Kidney capillary endothelial cell (primary cell): Measurements from ENCODE around the gene CCDC57.

Experiments used
- DNase-seq: peaks from one replicate; pipeline ENCODE4 v3.0.0-alpha.2; 2018; ENCODE audit warnings: low spot score

Gene CCDC57

GRCh38 chr17:82080789-82081464 lies 131.7 kb downstream of the CCDC57 start:
- DNase-seq, result no peak

GRCh38 chr17:82080048-82080788 lies 132.4 kb downstream of the CCDC57 start:
- DNase-seq, result no peak

- no peak for DNase-seq
These were observed 133.5 kb downstream of the CCDC57 start for GRCh38 chr17:82079001-82079677.

- no peak for DNase-seq
These were observed 134.2 kb downstream of the CCDC57 start for GRCh38 chr17:82078433-82078832.

GRCh38 chr17:82077617-82078358 lies 134.9 kb downstream of the CCDC57 start:
- DNase-seq, result no peak

GRCh38 chr17:82076785-82077591 lies 135.7 kb downstream of the CCDC57 start:
- no peak for DNase-seq

- no peak for DNase-seq
These were observed 136.4 kb downstream of the CCDC57 start for GRCh38 chr17:82076018-82076784.

GRCh38 chr17:82073446-82073845 lies 139.2 kb downstream of the CCDC57 start:
- DNase-seq, result no peak

- no peak for DNase-seq
These were observed 139.8 kb downstream of the CCDC57 start for GRCh38 chr17:82072827-82073226.

- no peak for DNase-seq
These were observed 142.0 kb downstream of the CCDC57 start for GRCh38 chr17:82070611-82071010.

- DNase-seq, result peak; percentile 31
These were observed 146.9 kb downstream of the CCDC57 start, which contains the start of gene DUS1L for GRCh38 chr17:82065638-82066303. Gene DUS1L (minus strand): TSS chr17:82065804. CDS start chr17:82065059, 745 bp downstream.

- no peak for DNase-seq
These were observed 147.4 kb downstream of the CCDC57 start for GRCh38 chr17:82065193-82065637.

- no peak for DNase-seq
These were observed 148.0 kb downstream of the CCDC57 start for GRCh38 chr17:82064433-82065192.

- DNase-seq, result no peak
These were observed 148.9 kb downstream of the CCDC57 start for GRCh38 chr17:82063424-82064415.

GRCh38 chr17:82062984-82063368 lies 149.7 kb downstream of the CCDC57 start:
- DNase-seq, result no peak

GRCh38 chr17:82062076-82062983 lies 150.3 kb downstream of the CCDC57 start:
- DNase-seq, result no peak
